ENCODE data around the gene GCNT2.
"Not testable (repeated sequence)": the region's sequence is repeated elsewhere in the genome, so short reads cannot be mapped to it uniquely, and the experiment has no call there.

The GCNT2 gene

GRCh38 chr6:10658910-10659698, 138.0 kb downstream of the GCNT2 start:
- TF ChIP-seq EZH2 (IDR thresholded peaks at IDR 0.05; ENCODE audit: borderline replicate concordance, low read depth, low read length, severe bottlenecking) (no peak), CTCF (IDR thresholded peaks at IDR 0.05; ENCODE audit: borderline replicate concordance, extremely low read depth, low read length, poor library complexity, severe bottlenecking) (no peak)
- no peak overlapping the region for H3K27ac ChIP-seq (ENCODE audit: low read length)
- no peak overlapping the region for H2AFZ ChIP-seq (ENCODE audit: low read depth, low read length)
- H3K79me2 ChIP-seq (ENCODE audit: insufficient read depth, low read length) = no peaks in the 10 kb centered on the region
- H3K4me3 ChIP-seq (ENCODE audit: low read depth in 1 of 2, low read length in 2 of 2) = no peak overlapping the region
- DNase-seq (no peak), ATAC-seq (ENCODE audit: insufficient read depth, low read depth) (no peak)
- H3K4me2 ChIP-seq (ENCODE audit: insufficient read depth, low read length) = no peak overlapping the region
- no peaks in the 10 kb centered on the region for H4K20me1 ChIP-seq (ENCODE audit: insufficient read depth, low read length)
- H3K4me1 ChIP-seq (ENCODE audit: insufficient read depth, low read length) = 0 out of 2 replicates have a peak, but pooled peaks cover 3% of the 10 kb centered on the region
- no peak overlapping the region for H3K9ac ChIP-seq (ENCODE audit: low read depth, low read length)
- H3K36me3 ChIP-seq (ENCODE audit: insufficient read depth, low read length) = no peaks in the 10 kb centered on the region
- H3K9me3 ChIP-seq (ENCODE audit: insufficient read depth, low read length, severe bottlenecking) = no peaks in the 10 kb centered on the region
- peaks cover 3% of the 10 kb centered on the region for H3K27me3 ChIP-seq (ENCODE audit: insufficient read depth, low read length, poor library complexity)

- Histone ChIP-seq H3K9me3 (ENCODE audit: insufficient read depth, low read length, severe bottlenecking) (no peaks in the 10 kb centered on the region), H2AFZ (ENCODE audit: low read depth, low read length) (no peak overlapping the region), H4K20me1 (ENCODE audit: insufficient read depth, low read length) (no peaks in the 10 kb centered on the region), H3K27me3 (ENCODE audit: insufficient read depth, low read length, poor library complexity) (peaks cover 3% of the 10 kb centered on the region), H3K36me3 (ENCODE audit: insufficient read depth, low read length) (no peaks in the 10 kb centered on the region), H3K4me3 (ENCODE audit: low read depth in 1 of 2, low read length in 2 of 2) (no peak overlapping the region), H3K4me1 (ENCODE audit: insufficient read depth, low read length) (0 out of 2 replicates have a peak, but pooled peaks cover 3% of the 10 kb centered on the region), H3K9ac (ENCODE audit: low read depth, low read length) (no peak overlapping the region), H3K27ac (ENCODE audit: low read length) (no peak overlapping the region), H3K79me2 (ENCODE audit: insufficient read depth, low read length) (no peaks in the 10 kb centered on the region), H3K4me2 (ENCODE audit: insufficient read depth, low read length) (no peak overlapping the region)
- TF ChIP-seq EZH2 (IDR thresholded peaks at IDR 0.05; ENCODE audit: borderline replicate concordance, low read depth, low read length, severe bottlenecking) (no peak), CTCF (IDR thresholded peaks at IDR 0.05; ENCODE audit: borderline replicate concordance, extremely low read depth, low read length, poor library complexity, severe bottlenecking) (no peak)
- ATAC-seq (ENCODE audit: insufficient read depth, low read depth) (no peak), DNase-seq (no peak)
Measured at GRCh38 chr6:10659699-10660348, 138.7 kb downstream of the GCNT2 start.

- H3K36me3 ChIP-seq (ENCODE audit: insufficient read depth, low read length); H3K79me2 ChIP-seq (ENCODE audit: insufficient read depth, low read length); H2AFZ ChIP-seq (ENCODE audit: low read depth, low read length); H3K27ac ChIP-seq (ENCODE audit: low read length); ATAC-seq (ENCODE audit: insufficient read depth, low read depth); H3K4me3 ChIP-seq (ENCODE audit: low read depth in 1 of 2, low read length in 2 of 2); H3K9me3 ChIP-seq (ENCODE audit: insufficient read depth, low read length, severe bottlenecking); H3K4me1 ChIP-seq (ENCODE audit: insufficient read depth, low read length); H4K20me1 ChIP-seq (ENCODE audit: insufficient read depth, low read length); H3K9ac ChIP-seq (ENCODE audit: low read depth, low read length); H3K27me3 ChIP-seq (ENCODE audit: insufficient read depth, low read length, poor library complexity); DNase-seq; H3K4me2 ChIP-seq (ENCODE audit: insufficient read depth, low read length): not testable (repeated sequence)
Measured at GRCh38 chr6:10660431-10661191, 139.5 kb downstream of the GCNT2 start.

- Histone ChIP-seq H3K4me2 (ENCODE audit: insufficient read depth, low read length) (no peak overlapping the region), H3K27me3 (ENCODE audit: insufficient read depth, low read length, poor library complexity) (no peaks in the 10 kb centered on the region), H3K79me2 (ENCODE audit: insufficient read depth, low read length) (no peaks in the 10 kb centered on the region), H3K9me3 (ENCODE audit: insufficient read depth, low read length, severe bottlenecking) (no peaks in the 10 kb centered on the region), H3K36me3 (ENCODE audit: insufficient read depth, low read length) (no peaks in the 10 kb centered on the region), H2AFZ (ENCODE audit: low read depth, low read length) (no peak overlapping the region), H3K4me1 (ENCODE audit: insufficient read depth, low read length) (no peaks in the 10 kb centered on the region), H3K27ac (ENCODE audit: low read length) (no peak overlapping the region), H3K4me3 (ENCODE audit: low read depth in 1 of 2, low read length in 2 of 2) (no peak overlapping the region), H3K9ac (ENCODE audit: low read depth, low read length) (no peak overlapping the region), H4K20me1 (ENCODE audit: insufficient read depth, low read length) (no peaks in the 10 kb centered on the region)
- DNase-seq (no peak), ATAC-seq (ENCODE audit: insufficient read depth, low read depth) (no peak)
- no peak for TF ChIP-seq EZH2 (IDR thresholded peaks at IDR 0.05; ENCODE audit: borderline replicate concordance, low read depth, low read length, severe bottlenecking)
- no peak for TF ChIP-seq CTCF (IDR thresholded peaks at IDR 0.05; ENCODE audit: borderline replicate concordance, extremely low read depth, low read length, poor library complexity, severe bottlenecking)
Measured at GRCh38 chr6:10662207-10662606, 141.1 kb downstream of the GCNT2 start.

All from DND-41 (cell line).